Panc1 (cell line): Measurements from ENCODE around the gene VSNL1.

ENCODE experiments used
- CTCF ChIP-seq: fragments of 450-650 bp; IDR thresholded peaks from 2 replicates; pipeline ENCODE4 v1.5.1; 2017; ENCODE audit warnings: mild to moderate bottlenecking
- REST ChIP-seq, 2 experiments: IDR thresholded peaks; 2 replicates each; pipeline ENCODE4 v1.6.1; 2011 to 2012; ENCODE audit warnings: low read depth in 2 of 2, control low read depth in 1 of 2, low read length in 1 of 2, mild to moderate bottlenecking in 1 of 2, moderate library complexity in 1 of 2; ENCODE audit not compliant: insufficient read depth in 1 of 2
- SIN3A ChIP-seq: IDR thresholded peaks from 2 replicates; pipeline ENCODE4 v1.6.1; 2012; ENCODE audit warnings: low read depth, mild to moderate bottlenecking, low read length, moderate library complexity, borderline replicate concordance; ENCODE audit not compliant: insufficient read depth

DNA sequence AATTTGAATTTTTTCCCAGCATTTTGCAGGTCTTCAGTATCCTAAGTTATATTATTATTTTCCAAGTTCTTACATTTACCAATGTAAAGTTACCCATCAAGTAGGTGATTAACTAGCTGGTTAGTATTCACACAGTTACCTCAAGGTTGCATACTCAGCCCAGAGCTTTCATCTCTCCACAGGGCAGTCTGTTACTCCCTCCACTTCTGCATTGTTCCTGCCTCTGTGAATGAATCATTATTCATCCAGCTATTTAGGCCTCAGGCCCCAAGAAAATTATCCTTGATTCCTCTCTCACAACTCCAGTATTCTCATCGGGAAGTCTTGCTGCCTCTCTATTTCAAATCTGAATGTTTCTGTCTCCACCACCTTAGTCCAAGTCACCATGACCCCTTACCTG is 121.0 kb downstream of the VSNL1 start:
- no peak for TF ChIP-seq CTCF
- TF ChIP-seq REST (IDR thresholded peaks at IDR 0.05; ENCODE audit: insufficient read depth in 1 of 2, low read depth in 2 of 2, low read length in 1 of 2), result no peak
- TF ChIP-seq SIN3A, result no peak
